ENCODE results near the gene MAG. TPM values are rescaled to one million over a fixed set of nuclear protein-coding genes. Genes with fewer than 3 reads are reported as not detected.
A peak's percentile ranks its signal among the peaks of the same experiment; 100 is the strongest.

The MAG gene
- total and polyA plus RNA-seq, 2 of the 8 experiments (the other 6 are each of a cell fraction or from before 2014, with no cell fraction given) = 0.20 to 1.3 TPM

DNA sequence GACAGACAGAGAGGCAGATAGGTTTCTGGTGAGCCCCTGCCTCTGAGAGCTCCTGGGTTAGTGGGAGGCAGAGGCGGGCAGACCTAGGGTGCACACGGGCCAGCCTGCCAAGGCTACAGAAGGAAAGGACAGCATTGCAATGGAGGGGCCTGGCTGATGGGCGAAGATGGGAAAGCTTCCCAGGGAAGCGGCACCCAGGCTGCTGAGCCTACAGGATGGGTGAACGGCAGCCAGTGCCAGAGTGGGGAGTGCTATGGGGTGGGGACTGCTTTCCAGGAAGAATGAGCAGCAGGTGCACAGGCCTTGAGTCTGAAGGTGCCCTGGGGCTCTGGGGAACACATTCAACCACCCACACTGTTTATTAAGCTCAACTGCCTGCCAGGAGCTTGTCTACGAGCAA lies 702 bp upstream of the MAG start:
- Histone ChIP-seq H3K4me3 (ENCODE audit: extremely low read depth in 1 of 4, insufficient read depth in 2 of 4, low read depth in 3 of 4, low read length in 4 of 4) (no peak overlapping the region), H3K23me2 (ENCODE audit: low read depth, low read length) (no peaks in the 10 kb centered on the region), H3K79me1 (ENCODE audit: low read depth, low read length) (no peaks in the 10 kb centered on the region), H3K14ac (ENCODE audit: insufficient read length) (no peak overlapping the region), H3K18ac (ENCODE audit: extremely low read depth, low read length) (no peak overlapping the region), H4K91ac (replicated peaks; ENCODE audit: insufficient read length, low read length) (no peak overlapping the region), H3K4ac (replicated peaks; ENCODE audit: insufficient read length, low read depth, low read length) (no peak overlapping the region), H3K9me3 (ENCODE audit: insufficient read depth in 2 of 2, low read depth in 1 of 2, low read length in 1 of 2) (no peaks in the 10 kb centered on the region), H2BK5ac (ENCODE audit: low read depth, low read length) (no peak overlapping the region), H3K79me2 (ENCODE audit: control insufficient read depth in 1 of 2, insufficient read depth in 2 of 2, low read length in 2 of 2) (no peaks in the 10 kb centered on the region), H2BK12ac (ENCODE audit: low read depth, low read length) (no peak overlapping the region), H2AFZ (ENCODE audit: low read length) (no peak overlapping the region), H3K4me2 (ENCODE audit: insufficient read depth in 1 of 2, low read depth in 2 of 2, low read length in 2 of 2) (no peak overlapping the region), H3K56ac (replicated peaks; ENCODE audit: insufficient read length, low read depth, low read length) (no peak overlapping the region), H2AK5ac (ENCODE audit: low read depth, low read length) (no peak overlapping the region), H3K27ac (ENCODE audit: low read depth, low read length) (no peak overlapping the region), H4K5ac (ENCODE audit: insufficient read length, low read depth, low read length) (no peak overlapping the region), H2BK120ac (replicated peaks; ENCODE audit: low read depth, low read length) (no peak overlapping the region), H3K9ac (replicated peaks in 1 of 4; ENCODE audit: extremely low read depth in 1 of 4, low read depth in 3 of 4, low read length in 3 of 4) (no peak overlapping the region), H2BK15ac (ENCODE audit: low read length) (no peak overlapping the region), H2BK20ac (ENCODE audit: low read length) (no peak overlapping the region), H3K36me3 (ENCODE audit: control insufficient read depth in 2 of 4, insufficient read depth in 4 of 4, low read length in 3 of 4) (no peaks in the 10 kb centered on the region), H3K23ac (ENCODE audit: insufficient read length) (no peak overlapping the region), H3K27me3 (replicated peaks in 1 of 4; ENCODE audit: control insufficient read depth in 3 of 4, extremely low read depth in 1 of 4, insufficient read depth in 3 of 4, low read length in 3 of 4) (no peaks in the 10 kb centered on the region; a peak in 1 of 7 replicates), H3K4me1 (replicated peaks in 1 of 4; ENCODE audit: control insufficient read depth in 3 of 4, insufficient read depth in 4 of 4, low read length in 3 of 4) (peaks cover 0 to 24% (median 10%) of the 10 kb centered on the region in 4 experiments; a peak in 6 of 7 replicates), H4K8ac (ENCODE audit: extremely low read depth, insufficient read depth, low read length) (peak overlapping the region; percentile 71), H4K20me1 (replicated peaks in 1 of 2; ENCODE audit: control insufficient read depth in 1 of 2, insufficient read depth in 2 of 2, low read length in 2 of 2) (no peaks in the 10 kb centered on the region)
- FAIRE-seq (no peak), DNase-seq (ENCODE audit: low read depth in 1 of 2, low spot score in 2 of 2) (no peak)
- POLR2A ChIA-PET (ENCODE audit: partially characterized antibody) = interaction anchor here (1.2 to 2.2 kb wide), 2 partner anchors 10 to 19 kb away, joined by 3 to 16 read pairs; partner anchors contain the start of gene HAMP
- TF ChIP-seq CEBPB (IDR thresholded peaks at IDR 0.05; ENCODE audit: low read depth, low read length) (no peak), JUN (IDR thresholded peaks at IDR 0.05; ENCODE audit: low read depth, low read length) (no peak), RXRA (IDR thresholded peaks at IDR 0.05; ENCODE audit: insufficient read depth, low read depth, low read length) (no peak), NRF1 (IDR thresholded peaks at IDR 0.05; ENCODE audit: low read depth, low read length) (no peak), ASH2L (IDR thresholded peaks at IDR 0.05; ENCODE audit: low read length) (no peak), SP1 (IDR thresholded peaks at IDR 0.05; ENCODE audit: low read depth, low read length) (no peak), SIRT6 (IDR thresholded peaks at IDR 0.05; ENCODE audit: low read length) (no peak), JUND (IDR thresholded peaks at IDR 0.05; ENCODE audit: low read length) (no peak), GABPA (IDR thresholded peaks at IDR 0.05; ENCODE audit: borderline replicate concordance, insufficient read depth, low read length) (no peak), MAFK (IDR thresholded peaks at IDR 0.05; ENCODE audit: low read depth, low read length) (no peak), RNF2 (IDR thresholded peaks at IDR 0.05; ENCODE audit: borderline replicate concordance, low read depth, low read length, missing control alignments, poor library complexity, severe bottlenecking) (no peak), CBX8 (IDR thresholded peaks at IDR 0.05; ENCODE audit: borderline replicate concordance, low read depth, low read length) (no peak), KDM1A (IDR thresholded peaks at IDR 0.05; ENCODE audit: borderline replicate concordance, low read length) (no peak)
- TF ChIP-seq, protein P1, sequence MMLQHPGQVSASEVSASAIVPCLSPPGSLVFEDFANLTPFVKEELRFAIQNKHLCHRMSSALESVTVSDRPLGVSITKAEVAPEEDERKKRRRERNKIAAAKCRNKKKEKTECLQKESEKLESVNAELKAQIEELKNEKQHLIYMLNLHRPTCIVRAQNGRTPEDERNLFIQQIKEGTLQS (IDR thresholded peaks at IDR 0.05; ENCODE audit: insufficient read depth, low read depth, low read length) = no peak
- 91% methylated on average over 6 of the region's 6 CpGs; no CpG with 5 or more reads in 1 of the 2 experiments for WGBS, 2 experiments (ENCODE audit: extremely low coverage in 1 of 2, insufficient coverage in 1 of 2, insufficient read length in 1 of 2, insufficient replicate concordance in 2 of 2, low coverage in 1 of 2, low lambda C conversion rate in 2 of 2, missing lambda C conversion rate in 1 of 2)
- CTCF ChIA-PET (ENCODE audit: partially characterized antibody) = interaction anchor here (0.8 to 1.2 kb wide), 2 partner anchors 21 to 25 kb away, joined by 3 read pairs; no protein-coding TSS in a partner anchor

Measured in H1 (cell line).